GM19023 (cell line): ENCODE measurements around the gene RBM6.
"Not testable (repeated sequence)": the region's sequence is repeated elsewhere in the genome, so short reads cannot be mapped to it uniquely, and the experiment has no call there.

ENCODE experiments used
- ATAC-seq: cut with Tn5 transposase; IDR thresholded peaks from one replicate; pipeline ENCODE4 v1.9.1; 2021; ENCODE audit warnings: mild to moderate bottlenecking, moderate library complexity; ENCODE audit not compliant: unreplicated experiment

The RBM6 gene

DNA sequence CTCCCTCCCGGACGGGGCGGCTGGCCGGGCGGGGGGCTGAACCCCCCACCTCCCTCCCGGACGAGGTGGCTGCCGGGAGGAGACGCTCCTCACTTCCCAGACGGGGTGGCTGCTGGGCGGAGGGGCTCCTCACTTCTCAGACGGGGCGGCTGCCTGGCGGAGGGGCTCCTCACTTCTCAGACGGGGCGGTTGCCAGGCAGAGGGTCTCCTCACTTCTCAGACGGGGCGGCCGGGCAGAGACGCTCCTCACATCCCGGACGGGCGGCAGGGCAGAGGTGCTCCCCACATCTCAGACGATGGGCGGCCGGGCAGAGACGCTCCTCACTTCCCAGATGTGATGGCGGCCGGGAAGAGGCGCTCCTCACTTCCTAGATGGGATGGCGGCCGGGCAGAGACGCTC is 145.0 kb downstream of the RBM6 start:
- ATAC-seq, result not testable (repeated sequence)

DNA sequence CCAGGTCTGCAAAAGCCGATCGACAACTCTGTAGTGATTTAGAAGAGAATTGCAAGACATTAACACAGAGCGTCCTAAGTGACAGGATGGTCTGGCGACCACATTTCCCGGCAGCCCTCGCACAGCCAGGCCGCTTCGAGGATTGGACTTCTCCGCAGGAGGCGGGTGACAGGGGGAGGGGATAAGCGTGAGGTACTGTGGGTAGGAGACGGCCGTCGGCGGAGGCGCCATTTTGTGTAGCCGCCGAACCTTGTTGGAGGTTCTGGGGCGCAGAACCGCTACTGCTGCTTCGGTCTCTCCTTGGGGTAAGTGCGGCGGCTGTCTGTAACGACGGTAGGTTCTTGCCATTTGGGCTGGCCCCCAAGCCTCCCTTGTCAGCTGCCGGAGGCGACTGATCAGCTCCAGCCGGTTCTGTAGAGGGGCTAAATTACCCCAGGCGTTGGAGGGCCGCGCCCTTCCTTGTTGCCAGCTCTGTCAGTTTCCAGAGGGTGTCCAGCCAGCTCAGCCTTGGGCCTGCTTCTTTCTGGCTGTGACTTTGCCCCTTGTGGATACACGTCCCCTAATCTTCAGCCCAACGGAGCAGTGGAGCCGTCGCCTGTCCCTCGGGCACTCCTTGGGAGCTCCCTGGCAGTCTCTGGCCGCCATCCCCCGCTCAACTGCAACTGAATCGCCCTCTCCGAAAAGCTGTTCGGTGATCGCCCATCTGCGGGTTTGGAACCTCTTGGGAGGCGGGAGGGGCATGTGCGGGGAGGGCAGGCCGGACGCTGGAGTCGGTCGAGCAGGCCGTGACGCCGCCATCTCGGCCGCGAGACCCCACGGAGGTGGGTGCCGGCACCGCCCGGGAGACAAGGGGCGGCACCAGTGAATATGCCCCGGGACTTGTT is 149.0 kb downstream of the RBM6 start, which contains the start of gene RBM5:
Gene RBM5 (plus strand): TSS at position 195 of the 884 bp plus-strand sequence. CDS start 1,516 bp downstream, outside the sequence.
- peak; percentile 99 for ATAC-seq

- ATAC-seq, result no peak
These were observed 149.6 kb downstream of the RBM6 start for GRCh38 chr3:50089609-50089945.

DNA sequence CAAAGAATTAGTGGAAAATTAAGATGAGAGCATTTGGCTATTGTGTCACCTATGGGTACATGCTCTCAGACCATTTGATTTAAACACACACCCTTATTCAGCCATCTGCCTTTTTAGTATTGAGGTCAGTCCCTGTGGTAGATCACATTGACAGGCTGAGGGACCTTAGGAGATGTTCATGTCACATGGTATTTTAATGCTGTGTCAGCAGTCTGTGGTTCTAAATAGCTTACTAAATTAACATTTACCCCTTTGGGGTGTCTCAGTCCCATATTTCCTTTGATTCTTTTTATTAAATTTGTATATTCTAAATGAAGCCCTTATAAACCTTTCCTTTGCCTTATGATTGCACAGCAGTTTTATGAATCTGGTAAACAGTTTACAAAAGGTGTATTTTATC is 151.0 kb downstream of the RBM6 start:
- ATAC-seq, result no peak

GRCh38 chr3:50095352-50095998 is 155.5 kb downstream of the RBM6 start:
- no peak for ATAC-seq

GRCh38 chr3:50100386-50100785 is 160.4 kb downstream of the RBM6 start:
- ATAC-seq, result no peak

- ATAC-seq, result no peak
These were observed 161.3 kb downstream of the RBM6 start for GRCh38 chr3:50100956-50101845.

DNA sequence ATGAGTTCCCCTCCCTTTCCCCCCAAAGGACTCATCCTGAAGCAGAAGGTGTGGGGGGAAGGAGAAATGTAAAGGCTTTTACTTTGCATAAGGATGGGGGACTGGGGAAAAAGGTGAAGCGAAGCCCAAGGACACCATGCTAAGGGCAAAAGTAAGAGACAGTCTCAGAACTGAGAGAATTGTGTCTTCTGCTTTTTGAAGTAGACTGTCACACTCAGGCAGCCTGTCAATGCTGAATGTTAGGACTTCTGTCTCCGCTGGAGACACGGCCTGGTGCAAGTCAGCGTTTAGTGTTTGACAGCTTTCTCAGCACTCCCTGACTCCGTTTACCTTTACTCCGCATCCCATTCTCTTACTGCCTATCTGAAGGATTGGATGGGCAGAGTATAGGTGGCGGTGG is 162.6 kb downstream of the RBM6 start:
- ATAC-seq, result no peak

- no peak for ATAC-seq
These were observed 171.8 kb downstream of the RBM6 start for GRCh38 chr3:50111757-50112156.

DNA sequence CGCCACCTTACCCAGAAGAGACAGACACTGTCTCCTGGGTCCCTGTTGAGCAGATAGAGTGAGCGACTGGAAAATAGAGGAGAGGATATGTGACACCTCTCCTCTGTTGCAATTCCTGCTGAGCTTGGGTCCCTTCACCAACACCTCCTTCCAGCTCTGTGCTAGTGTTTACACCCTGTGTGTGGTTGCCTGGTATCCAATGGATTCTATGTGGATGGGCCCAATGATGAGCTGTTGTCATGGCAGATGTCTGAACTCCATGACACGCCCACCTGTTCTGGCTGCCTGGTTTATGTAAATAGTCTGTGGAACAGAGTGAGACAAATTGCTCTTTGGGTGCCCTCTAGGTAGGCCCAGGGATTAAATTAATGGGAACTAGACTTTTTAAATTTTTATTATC is 172.5 kb downstream of the RBM6 start:
- ATAC-seq, result no peak

- ATAC-seq, result no peak
These were observed 177.2 kb downstream of the RBM6 start for GRCh38 chr3:50117120-50117519.

- ATAC-seq, result no peak
These were observed 178.3 kb downstream of the RBM6 start for GRCh38 chr3:50118237-50118636.

DNA sequence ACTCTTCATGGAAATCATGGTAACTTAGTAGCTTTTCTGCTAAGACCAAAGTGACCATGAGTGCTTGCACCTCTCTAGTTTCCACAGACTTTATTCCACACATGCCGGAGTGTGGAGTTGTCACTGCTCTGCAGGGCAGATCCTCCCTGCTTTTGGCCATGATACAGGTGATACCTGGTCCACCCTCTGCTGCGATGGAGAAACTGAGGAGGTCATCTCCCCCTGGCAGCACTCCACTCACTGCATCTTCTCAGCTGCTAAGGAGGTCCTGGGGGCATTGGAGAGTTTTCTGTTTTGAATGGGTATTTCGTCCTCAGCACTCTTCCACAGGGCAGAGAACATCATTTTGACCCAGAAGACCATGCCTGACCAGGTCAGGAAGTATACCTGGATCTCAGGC is 179.8 kb downstream of the RBM6 start:
- ATAC-seq, result no peak

DNA sequence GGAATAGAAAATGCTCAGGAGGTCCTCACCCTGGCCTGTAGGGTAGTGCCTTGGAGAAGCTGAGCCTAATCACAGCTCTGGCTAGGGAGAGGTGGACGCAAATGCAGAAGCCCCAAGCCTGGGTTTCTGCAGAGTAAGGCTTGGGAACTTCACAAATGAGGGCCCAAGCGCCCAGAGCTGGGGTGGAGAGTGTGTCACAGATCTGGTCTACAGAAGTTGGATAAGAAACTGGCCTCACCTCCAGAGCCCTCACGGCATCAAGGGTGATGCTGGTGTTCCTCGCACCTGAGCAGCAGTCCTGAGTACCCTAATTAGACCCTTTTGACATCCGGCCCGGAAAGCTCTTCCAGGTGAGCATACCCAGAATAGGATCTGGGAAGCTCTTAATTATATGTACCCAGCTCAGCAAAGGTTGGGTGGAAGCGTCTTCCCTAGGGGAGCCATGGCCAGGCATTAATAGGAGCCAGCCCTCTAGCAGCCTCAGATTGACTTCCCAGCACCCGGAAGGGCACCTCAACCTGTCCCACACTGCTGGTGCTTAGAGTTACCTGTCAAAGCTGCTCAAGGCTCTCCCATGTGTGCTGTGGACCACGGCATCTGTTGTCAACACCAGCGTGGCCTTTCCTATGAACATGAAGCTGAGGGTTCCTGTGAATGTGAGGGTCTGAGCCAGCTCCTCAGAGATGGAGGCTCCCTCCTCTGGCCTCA is 180.6 kb downstream of the RBM6 start:
- no peak for ATAC-seq

GRCh38 chr3:50121072-50122032 is 181.4 kb downstream of the RBM6 start:
- peak; percentile 62 for ATAC-seq

DNA sequence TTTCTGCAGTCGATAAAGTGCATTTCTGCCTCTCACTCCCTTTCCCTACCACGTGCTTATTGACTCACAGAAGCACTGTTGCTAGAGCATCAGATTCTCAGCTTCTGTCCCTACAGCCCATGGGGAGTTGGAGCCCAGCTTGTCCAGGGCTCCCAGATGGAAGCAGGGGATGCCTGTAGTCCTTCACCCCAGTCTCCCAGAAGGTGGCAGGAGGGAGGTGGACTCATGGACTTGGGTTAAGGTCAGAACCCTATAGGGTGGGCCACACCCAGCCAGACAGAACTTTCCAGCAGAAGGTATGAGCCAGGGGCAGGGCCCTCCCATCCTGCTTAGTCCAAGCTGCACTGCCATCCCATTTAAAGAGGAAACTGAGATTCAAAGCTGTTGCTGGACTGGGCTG is 182.1 kb downstream of the RBM6 start:
- ATAC-seq, result no peak

GRCh38 chr3:50122661-50123391 is 182.9 kb downstream of the RBM6 start:
- no peak for ATAC-seq

DNA sequence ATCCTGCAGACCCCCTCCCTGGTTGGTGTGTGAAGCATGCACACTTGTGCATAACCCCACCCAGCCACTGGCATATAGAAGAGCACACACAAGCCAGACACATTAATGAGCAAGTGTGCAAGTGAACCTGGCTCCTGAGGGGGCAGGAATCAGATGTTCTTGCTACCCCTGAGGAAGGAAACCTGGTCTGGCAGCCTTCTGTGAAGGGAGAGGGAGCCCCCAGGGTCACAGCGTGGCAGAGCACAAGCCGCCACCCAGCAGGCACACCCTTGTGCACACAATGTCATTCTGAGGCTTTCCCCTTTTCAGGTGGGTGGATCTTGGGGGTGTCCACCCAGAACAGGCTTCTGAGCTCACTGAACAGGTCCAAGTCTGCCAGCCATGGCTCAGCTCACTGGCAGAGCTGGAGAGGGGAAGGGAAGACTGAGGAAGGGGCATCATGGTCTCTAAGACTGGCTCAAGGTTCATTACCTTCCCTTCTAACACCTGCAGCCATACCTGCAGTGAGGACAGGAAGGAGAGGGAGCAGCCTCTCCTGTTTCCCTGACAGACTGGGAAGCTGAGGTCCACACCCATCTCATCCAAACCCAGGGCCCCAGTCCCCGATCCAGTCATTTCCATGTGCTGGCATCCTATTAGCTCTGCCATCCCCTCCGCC is 183.6 kb downstream of the RBM6 start:
- no peak for ATAC-seq
